ENCODE measurements around the gene TARS3. TPM values are rescaled to one million over a fixed set of nuclear protein-coding genes. Genes with fewer than 3 reads are reported as not detected.

TARS3 gene
- total and polyA plus RNA-seq, 2 donors (not counting 3 experiments of a cell fraction or from before 2014, with no cell fraction given), result 0.91 to 8.2 TPM

- H4K20me1 ChIP-seq (replicated peaks; ENCODE audit: control insufficient read depth, extremely low read depth, insufficient read depth, low read length), result no peaks in the 10 kb centered on the region
- CTCF ChIA-PET, result interaction anchor here (1.2 kb wide), 1 partner anchor 10 kb away, joined by 3 read pairs; no protein-coding TSS in a partner anchor
- no TSS peak for BruUV-seq (replicated peaks)
- no peak overlapping the region for H2AFZ ChIP-seq (ENCODE audit: low read depth, low read length)
- DNase-seq (ENCODE audit: low read depth, low spot score), result no peak
- H3K36me3 ChIP-seq (ENCODE audit: control insufficient read depth in 2 of 2, extremely low read depth in 1 of 2, insufficient read depth in 2 of 2, low read length in 2 of 2), result no peaks in the 10 kb centered on the region
- no peaks in the 10 kb centered on the region for H3K79me2 ChIP-seq (ENCODE audit: control insufficient read depth, insufficient read depth, low read length)
- no peaks in the 10 kb centered on the region for H3K27me3 ChIP-seq (ENCODE audit: control insufficient read depth in 2 of 2, insufficient read depth in 2 of 2, low read length in 2 of 2)
- H3K9ac ChIP-seq (replicated peaks; ENCODE audit: extremely low read depth, insufficient read depth, low read length), result no peak overlapping the region
- no peak overlapping the region for H3K4me3 ChIP-seq (replicated peaks in 1 of 3; ENCODE audit: insufficient read depth in 1 of 3, low read depth in 1 of 3, low read length in 3 of 3)
- TF ChIP-seq MAX (IDR thresholded peaks at IDR 0.05; ENCODE audit: insufficient read depth, insufficient read length) (no peak), EZH2 (IDR thresholded peaks at IDR 0.05; ENCODE audit: borderline replicate concordance, low read depth, low read length, severe bottlenecking) (no peak), MYC (IDR thresholded peaks at IDR 0.05; ENCODE audit: low read depth, low read length) (no peak), POLR2AphosphoS5 (IDR thresholded peaks at IDR 0.05; ENCODE audit: insufficient read depth, low read depth, low read length) (no peak), CTCF (IDR thresholded peaks at IDR 0.05; ENCODE audit: extremely low read depth in 1 of 2, insufficient read depth in 1 of 2, low read depth in 1 of 2, low read length in 2 of 2) (no peak), JUN (IDR thresholded peaks at IDR 0.05; ENCODE audit: borderline replicate concordance, insufficient read depth, insufficient read length, low read depth) (no peak), POLR2A (IDR thresholded peaks at IDR 0.05; ENCODE audit: low read depth, low read length) (no peak), GATA2 (IDR thresholded peaks at IDR 0.05; ENCODE audit: insufficient read depth, insufficient read length, low read depth, low read length) (no peak), FOS (IDR thresholded peaks at IDR 0.05; ENCODE audit: borderline replicate concordance, insufficient read depth, low read length) (no peak)
- no peaks in the 10 kb centered on the region for H3K9me1 ChIP-seq (replicated peaks; ENCODE audit: control insufficient read depth, extremely low read depth, insufficient read depth, low read length)
- no peak overlapping the region for H3K27ac ChIP-seq (ENCODE audit: insufficient read depth, low read depth, low read length)
- POLR2A ChIA-PET, result no interaction called here
- H3K4me1 ChIP-seq (ENCODE audit: control insufficient read depth, extremely low read depth, insufficient read depth, low read length), result no peaks in the 10 kb centered on the region
- FAIRE-seq, result no peak
- H3K9me3 ChIP-seq (replicated peaks; ENCODE audit: control insufficient read depth, insufficient read depth, low read length), result no peaks in the 10 kb centered on the region
- dilution Hi-C loops (cut with MboI; ENCODE audit: extremely low pct_ligation_motif_present, low sequenced_read_pairs), result no loop called here
- intact Hi-C loops (cut with micrococcal nuclease), result no loop called here
- no peak overlapping the region for H3K4me2 ChIP-seq (ENCODE audit: insufficient read depth, low read length)
These were observed 56.4 kb downstream of the TARS3 start for GRCh38 chr15:101667881-101668280.
